K562 (cell line): ENCODE measurements around the gene CMIP. TPM values are rescaled to one million over a fixed set of nuclear protein-coding genes. Genes with fewer than 3 reads are reported as not detected.

ENCODE experiments used
- ATAC-seq: fragments of 200-7000 bp; cut with Tn5 transposase; 3 replicates; pipeline ENCODE4 v1.9.1; 2020; ENCODE audit warnings: moderate library complexity
- BruUV-seq: library from RNA; stranded (reverse); fragments of 400-500 nt; replicated peaks from 2 replicates; lab custom pipeline; 2021; lab: Mats Ljungman, UMichigan
- CTCF ChIA-PET: fragments of 300-600 bp; formaldehyde crosslinking; extraction: SDS; loops from one replicate; lab custom pipeline; 2021; ENCODE audit warnings: low intra/inter-chr PET ratio; lab: Yijun Ruan, JAX
- POLR2A ChIA-PET: fragments of 300-600, 350-650 bp; sonication (Branson Sonifier 250); formaldehyde crosslinking; extraction: SDS; loops from one replicate; lab custom pipeline; 2021; ENCODE audit warnings: antibody characterized with exemption, inconsistent platforms; lab: Yijun Ruan, JAX
- DNase-seq, 4 experiments: peaks; one replicate each; pipeline versions ENCODE4 v3.0.0 to v3.0.0-alpha.2; 2011 to 2018; ENCODE audit warnings: low spot score in 3 of 4, mixed read lengths in 3 of 4; ENCODE audit errors: extremely low read depth in 1 of 4
- FAIRE-seq: peaks from 2 replicates; lab custom pipeline; 2011; peaks lifted over from hg19 to GRCh38; lab: Jason Lieb, UNC
- H2AFZ ChIP-seq: 2 replicates; pipeline ENCODE4 v1.6.0; 2011; ENCODE audit warnings: low read depth, low read length, control low read depth, inconsistent platforms
- H3K27ac ChIP-seq: fragments of 200-600 bp; 3 replicates; pipeline ENCODE4 v1.8.0; 2011; ENCODE audit warnings: low read depth, mild to moderate bottlenecking, control low read depth, inconsistent platforms, low read length, moderate library complexity, mixed read lengths; ENCODE audit errors: extremely low read depth
- H3K27me3 ChIP-seq, 2 experiments: fragments of 300-600 bp in 1 of 2; 2 replicates in 1 of 2; 3 replicates in 1 of 2; pipeline versions ENCODE4 v1.6.0 to v1.8.0; 2011; ENCODE audit warnings: inconsistent platforms in 2 of 2, low read length in 2 of 2, mild to moderate bottlenecking in 1 of 2, mixed read lengths in 1 of 2, moderate library complexity in 1 of 2; ENCODE audit not compliant: control insufficient read depth in 2 of 2, insufficient read depth in 2 of 2
- H3K36me3 ChIP-seq: fragments of 300-600 bp; 3 replicates; pipeline ENCODE4 v1.8.0; 2011; ENCODE audit warnings: mild to moderate bottlenecking, low read length, inconsistent platforms; ENCODE audit not compliant: control insufficient read depth, insufficient read depth
- H3K4me1 ChIP-seq, 2 experiments: fragments of 200-600 bp in 1 of 2; replicated peaks in 1 of 2; 2 replicates in 1 of 2; 3 replicates in 1 of 2; pipeline versions ENCODE4 v1.5.1 to v1.8.0; 2011; ENCODE audit warnings: inconsistent platforms in 2 of 2, low read length in 2 of 2, mild to moderate bottlenecking in 1 of 2, mixed read lengths in 1 of 2, moderate library complexity in 1 of 2; ENCODE audit not compliant: control insufficient read depth in 2 of 2, insufficient read depth in 2 of 2
- H3K4me2 ChIP-seq: 2 replicates; pipeline ENCODE4 v1.6.1; 2011; ENCODE audit warnings: low read length, control low read depth, inconsistent platforms, mixed read lengths; ENCODE audit not compliant: insufficient read depth
- H3K4me3 ChIP-seq: fragments of 200-600 bp; sonication (generic), shearing (Covaris generic); 2 replicates; pipeline ENCODE4 v1.5.1; 2016; ENCODE audit warnings: control low read depth, inconsistent platforms
- H3K79me2 ChIP-seq: fragments of 200-600 bp; 3 replicates; pipeline ENCODE4 v1.8.0; 2011; ENCODE audit warnings: low read length, inconsistent platforms; ENCODE audit not compliant: control insufficient read depth, insufficient read depth
- H3K9ac ChIP-seq, 2 experiments: 2 replicates each; pipeline versions ENCODE4 v1.6.0 to v1.6.1; 2011; ENCODE audit warnings: low read depth in 2 of 2, low read length in 2 of 2, control low read depth in 1 of 2, inconsistent platforms in 1 of 2, mild to moderate bottlenecking in 1 of 2, mixed read lengths in 1 of 2; ENCODE audit not compliant: insufficient read depth in 1 of 2
- H3K9me1 ChIP-seq: one replicate; pipeline ENCODE4 v1.6.0; 2011; ENCODE audit warnings: inconsistent platforms, mild to moderate bottlenecking, low read length, moderate library complexity; ENCODE audit not compliant: control insufficient read depth, insufficient read depth
- H3K9me3 ChIP-seq: replicated peaks from 2 replicates; pipeline ENCODE4 v1.5.1; 2011; ENCODE audit warnings: low read depth, low read length, inconsistent platforms; ENCODE audit not compliant: control insufficient read depth, insufficient read depth
- H4K20me1 ChIP-seq: replicated peaks from 2 replicates; pipeline ENCODE4 v1.6.1; 2011; ENCODE audit warnings: low read length, inconsistent platforms, mixed read lengths; ENCODE audit not compliant: control insufficient read depth, insufficient read depth
- ARID1B ChIP-seq: fragments of 450-650 bp; IDR thresholded peaks from 2 replicates; pipeline ENCODE4 v1.6.1; 2016; ENCODE audit warnings: antibody characterized with exemption, mild to moderate bottlenecking, inconsistent platforms
- CBFA2T2 ChIP-seq: fragments of 450-650 bp; conservative IDR thresholded peaks from 2 replicates; pipeline ENCODE4 v1.6.1; 2017; ENCODE audit warnings: mild to moderate bottlenecking
- CBX1 ChIP-seq: sonication (generic); IDR thresholded peaks from 2 replicates; pipeline ENCODE4 v1.6.1; 2016; ENCODE audit warnings: antibody characterized with exemption, low read depth, mild to moderate bottlenecking
- GTF2B ChIP-seq: IDR thresholded peaks from 2 replicates; pipeline ENCODE4 v1.6.1; 2011; ENCODE audit not compliant: insufficient read length; ENCODE audit errors: extremely low read depth
- KDM1A ChIP-seq, 2 experiments: fragments of 450-650 bp; IDR thresholded peaks; 2 replicates each; pipeline ENCODE4 v1.6.1; 2016; ENCODE audit warnings: mild to moderate bottlenecking in 2 of 2
- NCOA6 ChIP-seq: fragments of 450-650 bp; IDR thresholded peaks from 2 replicates; pipeline ENCODE4 v1.6.1; 2017; ENCODE audit warnings: mild to moderate bottlenecking
- NCOR1 ChIP-seq: fragments of 450-650 bp; IDR thresholded peaks from 2 replicates; pipeline ENCODE4 v1.6.1; 2016; ENCODE audit warnings: mild to moderate bottlenecking, moderate library complexity
- NFATC3 ChIP-seq: fragments of 450-650 bp; IDR thresholded peaks from 2 replicates; pipeline ENCODE4 v1.6.1; 2017; ENCODE audit warnings: mild to moderate bottlenecking
- NFYB ChIP-seq: IDR thresholded peaks from 2 replicates; pipeline ENCODE4 v1.6.1; 2011; ENCODE audit warnings: mild to moderate bottlenecking, moderate library complexity; ENCODE audit not compliant: insufficient read length; ENCODE audit errors: extremely low read depth
- PHF21A ChIP-seq: fragments of 450-650 bp; IDR thresholded peaks from 2 replicates; pipeline ENCODE4 v1.6.1; 2017; ENCODE audit warnings: low read depth, borderline replicate concordance
- PRMT5 ChIP-seq: sonication (generic); formaldehyde crosslinking; IDR thresholded peaks from 2 replicates; pipeline ENCODE4 v1.5.0; 2020; ENCODE audit warnings: missing genetic modification reagents
- PRPF4 ChIP-seq: fragments of 200-400 bp; formaldehyde crosslinking; IDR thresholded peaks from one replicate; pipeline ENCODE4 v1.6.1; 2017; ENCODE audit warnings: low read length, low read depth, mild to moderate bottlenecking; ENCODE audit not compliant: insufficient read depth, poor library complexity, severe bottlenecking
- RBBP5 ChIP-seq: fragments of 200-600 bp; sonication (generic); IDR thresholded peaks from 2 replicates; pipeline ENCODE4 v1.6.1; 2012; ENCODE audit warnings: borderline replicate concordance, mild to moderate bottlenecking, low read length, control low read depth, inconsistent platforms; ENCODE audit not compliant: insufficient read depth, poor library complexity, severe bottlenecking
- SMAD1 ChIP-seq: fragments of 150-350 bp; IDR thresholded peaks from 2 replicates; pipeline ENCODE4 v1.6.1; 2014; ENCODE audit warnings: low read length, low read depth; ENCODE audit not compliant: partially characterized antibody
- SRSF7 ChIP-seq: fragments of 200-400 bp; formaldehyde crosslinking; optimal IDR thresholded peaks from 2 replicates; pipeline ENCODE3; 2017; ENCODE audit warnings: mild to moderate bottlenecking, low read depth, low read length
- ZNF212 ChIP-seq: fragments of 450-650 bp; formaldehyde crosslinking; IDR thresholded peaks from 2 replicates; pipeline ENCODE4 v1.4.0; 2020; ENCODE audit warnings: mild to moderate bottlenecking
- ZNF311 ChIP-seq: fragments of 250-450 bp; sonication (Bioruptor Pico); IDR thresholded peaks from 2 replicates; pipeline ENCODE4 v1.4.0; 2020; ENCODE audit warnings: mild to moderate bottlenecking, moderate library complexity
- ZNF316 ChIP-seq: fragments of 450-650 bp; IDR thresholded peaks from 2 replicates; pipeline ENCODE4 v1.6.1; 2016
- ZNF384 ChIP-seq: IDR thresholded peaks from 2 replicates; pipeline ENCODE4 v1.6.1; 2012; ENCODE audit warnings: low read depth, low read length, improper control_type of control experiment
- ZNF586 ChIP-seq: fragments of 450-650 bp; formaldehyde crosslinking; conservative IDR thresholded peaks from 2 replicates; pipeline ENCODE4 v1.4.0; 2020; ENCODE audit warnings: mild to moderate bottlenecking, moderate library complexity
- WGBS: fragments of 100-300 bp; shearing (Covaris generic); methylation state at CpG from one replicate; pipeline ENCODE4 v1.1.6; 2016; ENCODE audit warnings: low coverage, mixed read lengths; ENCODE audit not compliant: insufficient coverage; ENCODE audit errors: missing lambda C conversion rate; 5-methylcytosine and 5-hydroxymethylcytosine counted together
- in situ Hi-C: fragments of 300-500 bp; cut with MboI; formaldehyde crosslinking; loops from 4 replicates; pipeline ENCODE4 v1.15.0; 2018; ENCODE audit warnings: inconsistent platforms, mixed read lengths
- intact Hi-C: fragments of 100-400 bp; cut with micrococcal nuclease; formaldehyde crosslinking; loops from 2 replicates; pipeline ENCODE4 v1.14.2; 2022
- polyA plus RNA-seq, 8 experiments: library from polyadenylated mRNA; depleted of rRNA in 4 of 8; stranded (reverse) in 5 of 8; unstranded in 3 of 8; fragments of >200 nt; fragmentation: Nextera tagmentation in 2 of 8; fragmentation: Illumina TruSeq in 1 of 8; extraction: Ambion mirVana in 2 of 8; extraction: Trizol in 1 of 8; gene quantifications; 2 replicates each; pipeline versions ENCODE4 v1.2.1 to v1.2.3, GENCODE V29; 2011 to 2014; ENCODE audit warnings: inconsistent platforms in 1 of 8, missing spikeins in 1 of 8
- total RNA-seq, 7 experiments: library from RNA; depleted of rRNA in 6 of 7; stranded (reverse); fragments of >200 nt in 6 of 7; fragmentation: Illumina TruSeq in 2 of 7; extraction: Trizol in 2 of 7; gene quantifications; 2 replicates each; pipeline versions ENCODE4 v1.2.1 to v1.2.3, GENCODE V29; 2011 to 2021; ENCODE audit warnings: low replicate concordance in 1 of 7
- TF ChIP-seq, protein P1 (sequence below): fragments of 250-450 bp; sonication (Bioruptor Pico); IDR thresholded peaks from 2 replicates; pipeline ENCODE4 v1.4.0; 2020; ENCODE audit warnings: borderline replicate concordance
- TF ChIP-seq, protein P2 (sequence below): IDR thresholded peaks from 2 replicates; pipeline ENCODE4 v1.6.1; 2012; ENCODE audit warnings: low read depth, low read length, improper control_type of control experiment, borderline replicate concordance

Gene CMIP
- total and polyA plus RNA-seq, 9 of the 15 experiments (the other 6 are each of a cell fraction or from before 2014, with no cell fraction given) = 0.94 to 82.5 (median 10.3) TPM

DNA sequence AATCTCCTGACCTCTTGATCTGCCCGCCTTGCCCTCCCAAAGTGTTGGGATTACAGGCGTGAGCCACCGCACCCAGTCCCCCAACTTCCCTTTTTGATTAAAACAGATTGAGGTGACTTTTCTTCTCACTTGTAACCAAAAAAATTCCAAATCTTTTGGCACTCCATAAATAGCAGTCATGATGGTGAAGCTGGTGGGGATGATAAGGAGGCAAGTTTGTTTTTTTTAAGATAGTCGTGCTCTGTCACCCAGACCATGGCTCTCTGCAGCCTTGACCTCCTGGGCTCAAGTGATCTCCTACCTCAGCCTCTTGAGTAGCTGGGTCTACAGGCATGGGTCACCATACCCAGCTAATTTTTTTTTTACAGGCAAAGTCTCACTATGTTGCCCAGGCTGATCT lies 299.8 kb downstream of the CMIP start:
- Histone ChIP-seq H4K20me1 (no peaks in the 10 kb centered on the region), H3K36me3 (no peaks in the 10 kb centered on the region), H3K4me3 (no peak overlapping the region), H3K4me1 (peaks cover 20 to 26% of the 10 kb centered on the region in 2 experiments), H3K9me3 (peaks cover 6% of the 10 kb centered on the region), H3K27ac (no peak overlapping the region), H3K79me2 (no peaks in the 10 kb centered on the region), H3K9me1 (no peaks in the 10 kb centered on the region), H2AFZ (no peak overlapping the region), H3K27me3 (no peaks in the 10 kb centered on the region), H3K9ac (no peak overlapping the region), H3K4me2 (no peak overlapping the region)
- WGBS = 15% methylated on average over 4 of the region's 4 CpGs
- in situ Hi-C loops (loop anchor here (25.0 kb wide), 2 partner anchors 732 to 1207 kb away; partner anchors contain the start of genes CENPN, CMC2 and DYNLRB2), intact Hi-C loops (no loop called here)
- POLR2A ChIA-PET = interaction anchor here (0.8 to 1.2 kb wide), 2 partner anchors 8 to 858 kb away, joined by 3 read pairs; no protein-coding TSS in a partner anchor
- CTCF ChIA-PET = no interaction called here
- ATAC-seq = no peak
- no TSS peak for BruUV-seq
- DNase-seq = no peak
- FAIRE-seq = no peak
- TF ChIP-seq NCOR1 = no peak
- no peak for TF ChIP-seq NFATC3
- TF ChIP-seq ARID1B = peak; percentile 32; the same call in 1 of the 2 replicates
- TF ChIP-seq ZNF311 (CRISPR knock-in tag) = no peak
- TF ChIP-seq KDM1A (IDR thresholded peaks at IDR 0.05) = peak; percentile 10 to 36; a peak in 1 of 4 replicates
- peak; percentile 21; the same call in 1 of the 2 replicates for TF ChIP-seq CBFA2T2
- no peak for TF ChIP-seq RBBP5
- TF ChIP-seq, protein P1, sequence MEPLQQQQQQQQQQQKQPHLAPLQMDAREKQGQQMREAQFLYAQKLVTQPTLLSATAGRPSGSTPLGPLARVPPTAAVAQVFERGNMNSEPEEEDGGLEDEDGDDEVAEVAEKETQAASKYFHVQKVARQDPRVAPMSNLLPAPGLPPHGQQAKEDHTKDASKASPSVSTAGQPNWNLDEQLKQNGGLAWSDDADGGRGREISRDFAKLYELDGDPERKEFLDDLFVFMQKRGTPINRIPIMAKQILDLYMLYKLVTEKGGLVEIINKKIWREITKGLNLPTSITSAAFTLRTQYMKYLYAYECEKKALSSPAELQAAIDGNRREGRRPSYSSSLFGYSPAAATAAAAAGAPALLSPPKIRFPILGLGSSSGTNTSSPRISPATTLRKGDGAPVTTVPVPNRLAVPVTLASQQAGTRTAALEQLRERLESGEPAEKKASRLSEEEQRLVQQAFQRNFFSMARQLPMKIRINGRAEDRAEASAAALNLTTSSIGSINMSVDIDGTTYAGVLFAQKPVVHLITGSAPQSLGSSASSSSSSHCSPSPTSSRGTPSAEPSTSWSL (CRISPR knock-in tag) = no peak
- no peak for TF ChIP-seq PHF21A
- TF ChIP-seq, protein P2, sequence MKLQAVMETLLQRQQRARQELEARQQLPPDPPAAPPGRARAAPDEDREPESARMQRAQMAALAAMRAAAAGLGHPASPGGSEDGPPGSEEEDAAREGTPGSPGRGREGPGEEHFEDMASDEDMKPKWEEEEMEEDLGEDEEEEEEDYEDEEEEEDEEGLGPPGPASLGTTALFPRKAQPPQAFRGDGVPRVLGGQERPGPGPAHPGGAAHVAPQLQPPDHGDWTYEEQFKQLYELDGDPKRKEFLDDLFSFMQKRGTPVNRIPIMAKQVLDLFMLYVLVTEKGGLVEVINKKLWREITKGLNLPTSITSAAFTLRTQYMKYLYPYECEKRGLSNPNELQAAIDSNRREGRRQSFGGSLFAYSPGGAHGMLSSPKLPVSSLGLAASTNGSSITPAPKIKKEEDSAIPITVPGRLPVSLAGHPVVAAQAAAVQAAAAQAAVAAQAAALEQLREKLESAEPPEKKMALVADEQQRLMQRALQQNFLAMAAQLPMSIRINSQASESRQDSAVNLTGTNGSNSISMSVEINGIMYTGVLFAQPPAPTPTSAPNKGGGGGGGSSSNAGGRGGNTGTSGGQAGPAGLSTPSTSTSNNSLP = no peak
- TF ChIP-seq ZNF212 = no peak
- TF ChIP-seq PRMT5 (CRISPR knock-in tag) = no peak
- TF ChIP-seq ZNF384 = peak; percentile 59
- TF ChIP-seq NCOA6 = no peak
- no peak for TF ChIP-seq SRSF7
- no peak for TF ChIP-seq NFYB
- no peak for TF ChIP-seq ZNF586 (CRISPR knock-in tag)
- no peak for TF ChIP-seq SMAD1
- TF ChIP-seq PRPF4 = no peak
- TF ChIP-seq ZNF316 = no peak
- no peak for TF ChIP-seq GTF2B
- no peak for TF ChIP-seq CBX1
